NCI-H1417 treated with DMSO at 0.1 percent for 48 hours (cell line): ENCODE measurements around the gene ABCA1.
"Not testable (repeated sequence)": the region's sequence is repeated elsewhere in the genome, so short reads cannot be mapped to it uniquely, and the experiment has no call there.

ENCODE experiments used
- DNase-seq: peaks from one replicate; lab custom pipeline; 2025; lab: John Stamatoyannopoulos, UW

ABCA1 gene

GRCh38 chr9:104950838-104951237 lies 22.9 kb upstream of the ABCA1 start:
- no peak for DNase-seq

DNA sequence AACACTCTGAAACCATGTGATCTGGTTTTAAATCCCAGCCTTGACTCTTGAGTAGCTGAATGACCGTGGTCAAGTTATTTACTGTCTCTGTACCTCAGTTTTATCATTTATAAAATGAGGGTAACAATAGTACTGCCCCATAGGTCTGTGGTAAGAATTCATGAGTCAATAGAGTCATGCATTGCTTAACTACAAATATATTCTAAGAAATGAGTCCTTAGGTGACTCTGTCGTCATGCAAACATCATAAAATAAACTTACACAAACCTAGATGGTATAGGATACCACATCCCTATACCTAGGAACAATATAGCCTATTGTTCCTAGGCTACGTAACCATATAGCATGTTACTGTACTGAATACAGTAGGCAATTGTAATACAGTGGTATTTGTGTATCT lies 20.3 kb upstream of the ABCA1 start:
- no peak for DNase-seq

GRCh38 chr9:104944871-104945270 lies 16.9 kb upstream of the ABCA1 start:
- DNase-seq = no peak

DNA sequence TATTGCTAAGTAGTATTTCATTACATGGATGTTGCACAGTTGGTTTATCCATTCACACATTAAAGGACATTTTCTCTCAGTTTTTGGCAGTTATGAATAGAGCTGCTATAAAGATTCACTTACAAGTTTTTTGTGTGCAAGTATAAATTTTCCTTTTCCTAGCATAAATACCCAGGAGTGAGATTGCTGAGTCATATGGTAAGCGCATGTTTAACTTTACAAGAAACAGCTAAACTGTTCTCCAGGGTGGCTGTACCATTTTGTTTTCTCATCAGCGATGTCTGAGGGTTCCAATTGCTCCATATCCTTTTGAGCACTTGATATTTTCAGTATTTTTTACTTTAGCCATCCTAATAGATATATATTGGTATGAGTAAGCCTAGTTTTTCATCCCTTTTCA lies 16.4 kb upstream of the ABCA1 start:
- no peak for DNase-seq

- DNase-seq = no peak
These were observed 13.6 kb upstream of the ABCA1 start for GRCh38 chr9:104941597-104941996.

DNA sequence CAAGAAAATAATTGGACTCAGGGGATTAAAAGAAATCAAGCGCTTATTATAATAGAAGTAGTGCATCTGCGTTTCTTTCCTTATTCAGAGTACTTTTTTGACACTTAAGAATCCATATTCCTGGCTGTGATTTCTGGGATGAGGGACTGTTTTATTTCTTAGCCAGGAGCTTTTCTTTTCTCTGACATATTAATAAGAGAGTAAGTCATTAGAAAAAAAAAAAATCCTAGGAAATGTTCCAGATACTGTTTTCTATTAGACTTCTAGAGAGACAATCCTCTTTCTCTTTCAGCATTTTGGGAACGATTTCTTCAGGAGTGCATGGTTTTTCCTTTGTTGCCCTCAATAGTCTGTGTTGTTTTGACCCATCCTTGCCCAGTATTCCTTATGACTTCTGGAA lies 8.3 kb upstream of the ABCA1 start:
- no peak for DNase-seq

- not testable (repeated sequence) for DNase-seq
These were observed 7.5 kb upstream of the ABCA1 start for GRCh38 chr9:104935501-104935810.

DNA sequence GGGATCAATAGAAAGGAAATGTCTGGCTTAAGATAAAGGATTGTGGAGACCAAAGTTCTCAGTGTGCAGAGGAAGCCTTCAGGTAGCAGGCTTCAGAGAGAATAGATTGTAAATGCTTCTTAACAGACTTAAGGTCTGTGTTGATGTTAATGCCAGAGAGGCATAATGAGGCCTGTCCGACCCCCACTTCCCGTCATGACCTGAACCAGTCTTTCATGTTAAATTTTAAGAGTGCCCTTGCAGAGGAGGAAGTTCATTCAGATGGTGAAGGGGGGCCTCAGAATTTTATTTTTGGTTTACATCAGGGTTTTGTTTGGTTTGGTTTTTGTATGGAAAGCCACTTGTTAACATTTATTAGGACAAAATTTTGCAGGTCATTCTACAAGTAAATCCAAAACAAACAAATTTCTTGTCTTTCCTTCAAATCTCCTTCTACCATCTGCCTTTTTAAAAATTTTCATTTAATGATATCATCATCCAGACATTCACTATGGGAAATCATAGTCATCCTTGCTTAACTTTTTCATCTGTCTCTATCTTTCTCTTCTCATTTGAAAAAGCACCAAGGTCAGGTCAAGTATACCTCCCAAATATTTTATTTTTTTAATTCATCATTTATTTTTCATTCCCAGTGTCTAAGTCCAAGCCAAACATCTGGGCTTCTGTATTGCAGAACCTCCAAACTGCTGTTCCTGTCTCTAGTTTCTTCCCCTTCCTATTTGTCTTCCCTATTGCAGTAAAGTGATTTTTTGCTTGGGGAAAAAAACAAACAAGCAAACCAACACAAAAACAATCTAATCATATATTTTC lies 6.9 kb upstream of the ABCA1 start:
- DNase-seq = no peak

- DNase-seq = not testable (repeated sequence)
These were observed 5.1 kb upstream of the ABCA1 start for GRCh38 chr9:104933091-104933490.

GRCh38 chr9:104931256-104931655 lies 3.3 kb upstream of the ABCA1 start:
- no peak for DNase-seq

- DNase-seq = no peak
These were observed 591 bp downstream of the ABCA1 start for GRCh38 chr9:104927216-104927911.

DNA sequence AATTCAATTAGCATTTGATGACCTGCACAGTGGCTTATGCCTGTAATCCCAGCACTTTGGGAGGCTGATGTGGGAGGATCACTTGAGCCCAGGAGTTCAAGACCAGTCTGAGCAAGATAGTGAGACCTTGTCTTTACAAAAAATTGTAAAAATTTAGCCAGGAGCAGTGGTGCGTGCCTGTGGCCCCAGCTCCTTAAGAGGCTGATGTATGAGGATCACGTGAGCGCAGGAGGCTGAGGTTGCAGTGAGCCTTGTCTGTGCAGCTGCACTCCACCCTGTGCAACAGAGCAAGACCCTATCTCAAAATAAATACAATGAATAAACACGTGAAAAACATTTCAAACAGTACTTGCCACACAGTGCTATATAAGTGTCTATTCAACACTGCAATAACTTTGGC lies 4.2 kb downstream of the ABCA1 start:
- DNase-seq = no peak

GRCh38 chr9:104923289-104923688 lies 4.7 kb downstream of the ABCA1 start:
- DNase-seq = no peak

DNA sequence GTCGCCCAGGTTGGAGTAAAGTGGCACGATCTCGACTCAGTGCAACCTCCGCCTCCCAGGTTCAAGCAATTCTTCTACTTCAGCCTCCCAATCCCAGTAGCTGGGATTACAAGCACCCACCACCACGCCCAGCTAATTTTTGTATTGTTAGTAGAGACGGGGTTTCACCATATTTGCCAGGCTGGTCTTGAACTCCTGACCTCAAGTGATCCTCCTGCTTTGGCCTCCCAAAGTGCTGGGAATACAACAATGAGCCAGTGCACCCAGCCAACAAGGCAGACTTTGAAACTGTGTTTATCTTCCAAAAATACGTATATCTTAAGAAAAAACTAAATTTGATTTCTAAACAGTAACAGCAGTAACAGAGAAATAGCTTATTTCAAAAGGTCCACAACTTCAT lies 5.2 kb downstream of the ABCA1 start:
- DNase-seq = not testable (repeated sequence)

DNA sequence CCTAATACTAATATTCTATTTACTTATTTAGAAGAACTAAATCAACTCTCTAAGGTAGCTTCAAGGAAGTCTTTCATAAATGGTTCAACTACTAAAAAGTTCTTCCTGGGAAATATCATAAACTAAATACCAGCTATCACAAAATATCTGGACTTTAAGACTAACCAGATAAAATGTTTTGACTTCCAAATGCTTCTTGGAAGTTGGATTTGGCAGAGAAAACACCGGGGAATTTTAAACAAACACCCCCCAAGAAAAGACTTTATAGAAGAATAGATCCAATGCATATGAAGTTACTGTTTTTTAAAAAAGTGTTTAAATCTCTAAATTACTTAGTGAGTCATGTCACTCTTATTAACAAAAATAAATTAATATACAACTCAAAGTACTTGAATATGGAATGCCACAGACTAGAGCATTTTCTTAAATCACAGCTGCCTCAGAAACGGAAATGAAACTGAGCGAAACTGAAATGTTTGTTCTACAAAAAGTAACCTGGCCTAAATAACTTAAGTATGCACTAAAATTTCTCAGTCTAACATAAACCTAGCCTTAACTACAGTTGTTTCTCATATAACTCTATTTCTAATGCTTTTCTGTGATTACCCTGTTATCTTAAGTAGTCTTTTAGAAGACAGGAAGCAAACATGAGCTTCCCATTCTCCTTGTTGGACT lies 6.8 kb downstream of the ABCA1 start:
- DNase-seq = no peak

DNA sequence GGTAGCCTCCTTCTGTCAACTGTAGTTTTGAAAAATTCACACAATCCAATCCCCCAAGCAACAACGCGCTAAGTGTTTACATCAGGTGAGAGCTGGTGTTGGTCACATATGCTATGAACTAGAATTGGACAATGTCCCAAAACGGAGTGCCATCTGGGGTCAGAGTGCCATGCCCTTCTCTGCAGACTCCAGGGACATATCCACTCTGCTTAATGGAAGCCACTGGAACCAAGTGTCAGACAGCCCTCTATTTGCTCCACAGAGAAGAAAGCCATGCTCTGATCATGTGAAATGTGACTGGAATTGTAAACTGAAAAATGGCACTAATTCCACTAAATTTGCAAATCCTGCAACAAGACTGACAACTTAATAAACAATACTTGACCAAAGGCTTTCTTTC lies 12.2 kb downstream of the ABCA1 start:
- DNase-seq = no peak

GRCh38 chr9:104915049-104915448 lies 12.9 kb downstream of the ABCA1 start:
- DNase-seq = no peak

DNA sequence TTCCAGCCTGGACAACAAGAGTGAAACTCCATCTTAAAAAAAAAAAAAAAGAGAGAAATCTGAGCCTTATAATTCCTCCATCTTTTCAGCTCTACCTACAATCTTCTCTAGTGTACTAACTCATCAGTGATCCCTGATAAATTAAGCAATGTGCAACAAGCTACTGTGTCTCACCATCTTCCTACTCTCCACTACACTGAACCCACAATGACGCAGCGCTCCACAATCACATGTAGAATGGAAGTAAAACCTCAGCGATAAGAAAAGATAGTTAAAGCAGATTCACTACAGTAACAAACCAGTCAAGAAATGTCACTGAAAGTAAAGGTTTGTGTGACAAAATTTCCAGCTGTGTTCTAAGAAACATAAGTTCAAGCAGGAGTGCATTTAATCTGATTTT lies 13.5 kb downstream of the ABCA1 start:
- no peak for DNase-seq

GRCh38 chr9:104912606-104913005 lies 15.3 kb downstream of the ABCA1 start:
- DNase-seq = no peak

GRCh38 chr9:104911032-104911607 lies 16.8 kb downstream of the ABCA1 start:
- no peak for DNase-seq

GRCh38 chr9:104907278-104907951 lies 20.5 kb downstream of the ABCA1 start:
- no peak for DNase-seq
